HCT116 (cell line): ENCODE data around the gene POLR1B. TPM values are rescaled to one million over a fixed set of nuclear protein-coding genes. Genes with fewer than 3 reads are reported as not detected.

Experiments used
- ATAC-seq: fragments of 200-7000 bp; cut with Tn5 transposase; 2 replicates; pipeline ENCODE4 v1.9.1; 2020; ENCODE audit warnings: mild to moderate bottlenecking, moderate library complexity
- BruUV-seq: library from RNA; stranded (reverse); fragments of 400-500 nt; replicated peaks from 2 replicates; lab custom pipeline; 2021; lab: Mats Ljungman, UMichigan
- CTCF ChIA-PET: fragments of 300-600 bp; sonication (Branson Sonifier 250); formaldehyde crosslinking; loops from one replicate; lab custom pipeline; 2021; ENCODE audit warnings: antibody characterized with exemption; lab: Charles Lee
- POLR2A ChIA-PET: fragments of 300-600, 350-600 bp; sonication (Branson Sonifier 250); formaldehyde crosslinking; loops from one replicate; lab custom pipeline; 2021; ENCODE audit warnings: antibody characterized with exemption; lab: Charles Lee
- RAD21 ChIA-PET, 2 experiments: fragments of 300-600 bp; sonication (Branson Sonifier 250); formaldehyde crosslinking; loops; one replicate each; lab custom pipeline; 2023; ENCODE audit warnings: low total read pairs in 2 of 2; ENCODE audit not compliant: uncharacterized antibody in 2 of 2, unreplicated experiment in 2 of 2, low non-redundant PET in 1 of 2; lab: Charles Lee
- DNase-seq: peaks from one replicate; pipeline ENCODE4 v3.0.0-alpha.2; 2010; ENCODE audit warnings: low read depth, low spot score
- H2AFZ ChIP-seq: fragments of 200-600 bp; shearing (Covaris generic), sonication (generic); 2 replicates; pipeline ENCODE4 v1.6.1; 2017; ENCODE audit warnings: low read depth, mixed run types, mixed read lengths, antibody characterized with exemption, low read length; ENCODE audit not compliant: poor library complexity, severe bottlenecking
- H3K27ac ChIP-seq: 2 replicates; pipeline ENCODE4 v1.5.1; 2012; ENCODE audit warnings: low read depth, low read length
- H3K27me3 ChIP-seq: fragments of 200-600 bp; sonication (generic); 2 replicates; pipeline ENCODE4 v1.6.1; 2016; ENCODE audit warnings: mixed run types, low read length, mixed read lengths; ENCODE audit not compliant: insufficient read depth
- H3K36me3 ChIP-seq, 2 experiments: fragments of 200-500 bp in 1 of 2; fragments of 200-600 bp in 1 of 2; sonication (Bioruptor generic) in 1 of 2; sonication (generic) in 1 of 2; 2 replicates each; pipeline versions ENCODE4 v1.5.1 to v1.6.1; 2014 to 2016; ENCODE audit warnings: low read length in 2 of 2, inconsistent platforms in 1 of 2, mixed read lengths in 1 of 2, mixed run types in 1 of 2; ENCODE audit not compliant: insufficient read depth in 2 of 2, control insufficient read depth in 1 of 2
- H3K4me1 ChIP-seq, 2 experiments: fragments of 200-600 bp in 1 of 2; sonication (generic) in 1 of 2; 2 replicates each; pipeline versions ENCODE4 v1.5.1 to v1.6.1; 2012 to 2017; ENCODE audit warnings: low read length in 2 of 2, inconsistent platforms in 1 of 2, mild to moderate bottlenecking in 1 of 2, mixed read lengths in 1 of 2, mixed run types in 1 of 2, moderate library complexity in 1 of 2; ENCODE audit not compliant: insufficient read depth in 2 of 2, control insufficient read depth in 1 of 2
- H3K4me2 ChIP-seq: fragments of 200-600 bp; sonication (generic); 2 replicates; pipeline ENCODE4 v1.6.1; 2017; ENCODE audit warnings: mixed run types, low read length, mixed read lengths
- H3K4me3 ChIP-seq, 2 experiments: fragments of 200-600 bp in 1 of 2; sonication (generic) in 1 of 2; replicated peaks in 1 of 2; 2 replicates each; pipeline ENCODE4 v1.5.1; 2011 to 2016; ENCODE audit warnings: low read length in 2 of 2, control low read depth in 1 of 2, low read depth in 1 of 2, mild to moderate bottlenecking in 1 of 2, mixed read lengths in 1 of 2, mixed run types in 1 of 2
- H3K79me2 ChIP-seq: fragments of 200-600 bp; sonication (generic); 2 replicates; pipeline ENCODE4 v1.6.1; 2017; ENCODE audit warnings: mild to moderate bottlenecking, mixed run types, low read length, moderate library complexity, mixed read lengths; ENCODE audit not compliant: insufficient read depth
- H3K9ac ChIP-seq: fragments of 200-600 bp; sonication (generic); 2 replicates; pipeline ENCODE4 v1.6.1; 2016; ENCODE audit warnings: low read length, mixed read lengths
- H3K9me2 ChIP-seq: fragments of 200-600 bp; sonication (generic), shearing (Covaris generic); 2 replicates; pipeline ENCODE4 v1.6.1; 2017; ENCODE audit warnings: mixed run types, mild to moderate bottlenecking, moderate library complexity; ENCODE audit not compliant: insufficient read depth
- H3K9me3 ChIP-seq, 2 experiments: fragments of 200-500 bp in 1 of 2; fragments of 200-600 bp in 1 of 2; sonication (Bioruptor generic) in 1 of 2; sonication (generic) in 1 of 2; 2 replicates each; pipeline ENCODE4 v1.6.1; 2014 to 2017; ENCODE audit warnings: low read length in 2 of 2, mixed read lengths in 2 of 2, inconsistent platforms in 1 of 2, low read depth in 1 of 2, mild to moderate bottlenecking in 1 of 2, mixed run types in 1 of 2, moderate library complexity in 1 of 2; ENCODE audit not compliant: control insufficient read depth in 1 of 2, insufficient read depth in 1 of 2
- H4K20me1 ChIP-seq: fragments of 200-600 bp; sonication (generic), shearing (Covaris generic); 2 replicates; pipeline ENCODE4 v1.6.1; 2017; ENCODE audit warnings: mixed run types, mild to moderate bottlenecking, moderate library complexity; ENCODE audit not compliant: insufficient read depth
- CEBPB ChIP-seq: IDR thresholded peaks from 2 replicates; pipeline ENCODE4 v1.6.1; 2012; ENCODE audit warnings: low read depth
- EZH2phosphoT487 ChIP-seq: fragments of 200-600 bp; IDR thresholded peaks from 2 replicates; pipeline ENCODE4 v1.6.1; 2018; ENCODE audit warnings: antibody characterized with exemption, borderline replicate concordance
- POLR2AphosphoS5 ChIP-seq: IDR thresholded peaks from 2 replicates; pipeline ENCODE4 v1.6.1; 2011; ENCODE audit warnings: mild to moderate bottlenecking, low read depth, low read length, moderate library complexity
- SP1 ChIP-seq: IDR thresholded peaks from 2 replicates; pipeline ENCODE4 v1.6.1; 2012; ENCODE audit warnings: low read depth
- ZFX ChIP-seq: fragments of 450-650 bp; IDR thresholded peaks from 2 replicates; pipeline ENCODE4 v1.6.1; 2017
- intact Hi-C: fragments of 100-400 bp; cut with micrococcal nuclease; formaldehyde crosslinking; loops from 2 replicates; pipeline ENCODE4 v1.10.0; 2022
- total RNA-seq: library from RNA; stranded (reverse); gene quantifications from one replicate; pipeline ENCODE4 v1.2.1, GENCODE V29; 2021; ENCODE audit not compliant: unreplicated experiment
- TF ChIP-seq, protein P1 (sequence below): IDR thresholded peaks from 2 replicates; pipeline ENCODE4 v1.6.1; 2012
- TF ChIP-seq, protein P2 (sequence below), 3 experiments: fragments of 200-600 bp in 1 of 3; sonication (generic) in 1 of 3; IDR thresholded peaks in 2 of 3; conservative IDR thresholded peaks in 1 of 3; 2 replicates each; pipeline ENCODE4 v1.5.1; 2012 to 2017; ENCODE audit warnings: low read depth in 2 of 3, low read length in 2 of 3, antibody characterized with exemption in 1 of 3, borderline replicate concordance in 1 of 3, control low read depth in 1 of 3, mild to moderate bottlenecking in 1 of 3, mixed read lengths in 1 of 3, mixed run types in 1 of 3, moderate library complexity in 1 of 3; ENCODE audit not compliant: insufficient read depth in 1 of 3
- TF ChIP-seq, protein P3 (sequence below): IDR thresholded peaks from 2 replicates; pipeline ENCODE4 v1.6.1; 2011; ENCODE audit warnings: mild to moderate bottlenecking, low read length, moderate library complexity; ENCODE audit not compliant: insufficient replicate concordance; ENCODE audit errors: extremely low read depth

The POLR1B gene
- total RNA-seq, 1 experiment from 2014 or later = 57.7 TPM

DNA sequence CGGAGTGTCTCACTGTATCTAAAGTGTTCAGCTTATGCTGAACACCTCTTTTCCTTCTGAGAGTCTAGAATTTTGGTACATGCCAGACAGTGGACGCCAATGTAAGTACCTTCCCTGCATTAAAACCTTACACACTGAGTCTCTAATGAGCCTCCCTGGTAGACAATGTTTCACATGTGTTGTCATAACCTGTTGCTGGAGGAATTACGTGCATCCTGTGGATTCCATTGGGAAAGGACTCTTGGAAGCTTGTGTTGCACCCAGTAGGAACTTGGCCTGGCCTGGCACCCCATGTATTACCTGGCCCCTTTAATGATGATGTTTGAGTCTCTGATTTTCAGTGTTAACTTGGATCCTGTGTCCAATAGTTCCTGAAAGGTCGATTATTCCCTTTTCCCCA is 62.7 kb downstream of the POLR1B start:
- Histone ChIP-seq H3K9ac (no peak overlapping the region), H3K27ac (no peak overlapping the region), H3K4me3 (no peak overlapping the region), H3K4me2 (no peak overlapping the region), H3K36me3 (no peaks in the 10 kb centered on the region), H2AFZ (no peak overlapping the region), H3K79me2 (no peaks in the 10 kb centered on the region), H4K20me1 (no peaks in the 10 kb centered on the region), H3K9me2 (no peaks in the 10 kb centered on the region), H3K27me3 (no peaks in the 10 kb centered on the region), H3K4me1 (peaks cover 3 to 10% of the 10 kb centered on the region in 2 experiments; a peak in 3 of 4 replicates), H3K9me3 (no peaks in the 10 kb centered on the region)
- POLR2A ChIA-PET = no interaction called here
- no peak for TF ChIP-seq ZFX
- TF ChIP-seq EZH2phosphoT487 = no peak
- no peak for TF ChIP-seq POLR2AphosphoS5
- TF ChIP-seq, protein P1, sequence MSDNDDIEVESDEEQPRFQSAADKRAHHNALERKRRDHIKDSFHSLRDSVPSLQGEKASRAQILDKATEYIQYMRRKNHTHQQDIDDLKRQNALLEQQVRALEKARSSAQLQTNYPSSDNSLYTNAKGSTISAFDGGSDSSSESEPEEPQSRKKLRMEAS = no peak
- TF ChIP-seq, protein P2, sequence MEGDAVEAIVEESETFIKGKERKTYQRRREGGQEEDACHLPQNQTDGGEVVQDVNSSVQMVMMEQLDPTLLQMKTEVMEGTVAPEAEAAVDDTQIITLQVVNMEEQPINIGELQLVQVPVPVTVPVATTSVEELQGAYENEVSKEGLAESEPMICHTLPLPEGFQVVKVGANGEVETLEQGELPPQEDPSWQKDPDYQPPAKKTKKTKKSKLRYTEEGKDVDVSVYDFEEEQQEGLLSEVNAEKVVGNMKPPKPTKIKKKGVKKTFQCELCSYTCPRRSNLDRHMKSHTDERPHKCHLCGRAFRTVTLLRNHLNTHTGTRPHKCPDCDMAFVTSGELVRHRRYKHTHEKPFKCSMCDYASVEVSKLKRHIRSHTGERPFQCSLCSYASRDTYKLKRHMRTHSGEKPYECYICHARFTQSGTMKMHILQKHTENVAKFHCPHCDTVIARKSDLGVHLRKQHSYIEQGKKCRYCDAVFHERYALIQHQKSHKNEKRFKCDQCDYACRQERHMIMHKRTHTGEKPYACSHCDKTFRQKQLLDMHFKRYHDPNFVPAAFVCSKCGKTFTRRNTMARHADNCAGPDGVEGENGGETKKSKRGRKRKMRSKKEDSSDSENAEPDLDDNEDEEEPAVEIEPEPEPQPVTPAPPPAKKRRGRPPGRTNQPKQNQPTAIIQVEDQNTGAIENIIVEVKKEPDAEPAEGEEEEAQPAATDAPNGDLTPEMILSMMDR (IDR thresholded peaks at IDR 0.05 in 2 of 3, conservative IDR thresholded peaks at IDR 0.05 in 1 of 3; ENCODE audit: borderline replicate concordance in 1 of 3, insufficient read depth in 1 of 3, low read depth in 2 of 3, low read length in 2 of 3) = no peak
- TF ChIP-seq SP1 = no peak
- no peak for TF ChIP-seq CEBPB
- TF ChIP-seq, protein P3, sequence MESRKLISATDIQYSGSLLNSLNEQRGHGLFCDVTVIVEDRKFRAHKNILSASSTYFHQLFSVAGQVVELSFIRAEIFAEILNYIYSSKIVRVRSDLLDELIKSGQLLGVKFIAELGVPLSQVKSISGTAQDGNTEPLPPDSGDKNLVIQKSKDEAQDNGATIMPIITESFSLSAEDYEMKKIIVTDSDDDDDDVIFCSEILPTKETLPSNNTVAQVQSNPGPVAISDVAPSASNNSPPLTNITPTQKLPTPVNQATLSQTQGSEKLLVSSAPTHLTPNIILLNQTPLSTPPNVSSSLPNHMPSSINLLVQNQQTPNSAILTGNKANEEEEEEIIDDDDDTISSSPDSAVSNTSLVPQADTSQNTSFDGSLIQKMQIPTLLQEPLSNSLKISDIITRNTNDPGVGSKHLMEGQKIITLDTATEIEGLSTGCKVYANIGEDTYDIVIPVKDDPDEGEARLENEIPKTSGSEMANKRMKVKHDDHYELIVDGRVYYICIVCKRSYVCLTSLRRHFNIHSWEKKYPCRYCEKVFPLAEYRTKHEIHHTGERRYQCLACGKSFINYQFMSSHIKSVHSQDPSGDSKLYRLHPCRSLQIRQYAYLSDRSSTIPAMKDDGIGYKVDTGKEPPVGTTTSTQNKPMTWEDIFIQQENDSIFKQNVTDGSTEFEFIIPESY = no peak
- intact Hi-C loops = loop anchor here (5.0 kb wide), 1 partner anchor 282 kb away; no protein-coding TSS in a partner anchor
- CTCF ChIA-PET = interaction anchor here (7.0 kb wide), 1 partner anchor 121 kb away, joined by 71 read pairs; no protein-coding TSS in a partner anchor
- no peak for DNase-seq
- no TSS peak for BruUV-seq
- no peak for ATAC-seq
- RAD21 ChIA-PET = no interaction called here
